Muscle layer of colon (tissue), 2 donors: ENCODE measurements around the gene COL4A4.

Experiments used
- H3K27ac ChIP-seq: one replicate; pipeline ENCODE4 v1.7.0; 2013; ENCODE audit warnings: low read depth, mild to moderate bottlenecking, low read length, moderate library complexity
- H3K27me3 ChIP-seq, 2 donors: one replicate each; pipeline ENCODE4 v1.7.0; 2013; ENCODE audit warnings: low read length in 2 of 2, mild to moderate bottlenecking in 2 of 2; ENCODE audit not compliant: insufficient read depth in 2 of 2, control insufficient read depth in 1 of 2
- H3K36me3 ChIP-seq: one replicate; pipeline ENCODE4 v1.7.0; 2013; ENCODE audit warnings: mild to moderate bottlenecking, low read length; ENCODE audit not compliant: insufficient read depth
- H3K4me1 ChIP-seq: one replicate; pipeline ENCODE4 v1.7.0; 2013; ENCODE audit warnings: mild to moderate bottlenecking, low read length; ENCODE audit not compliant: insufficient read depth
- H3K4me3 ChIP-seq, 2 donors: one replicate each; pipeline ENCODE4 v1.7.0; 2013; ENCODE audit warnings: low read length in 2 of 2, low read depth in 1 of 2, mild to moderate bottlenecking in 1 of 2, moderate library complexity in 1 of 2
- H3K9ac ChIP-seq: one replicate; pipeline ENCODE4 v1.7.0; 2013; ENCODE audit warnings: low read length
- H3K9me3 ChIP-seq: one replicate; pipeline ENCODE4 v1.7.0; 2013; ENCODE audit warnings: mild to moderate bottlenecking, low read length
- donor health status: abdominal sarcoma.
- donor health status: Adenocarcinoma of cecum.

Gene COL4A4

DNA sequence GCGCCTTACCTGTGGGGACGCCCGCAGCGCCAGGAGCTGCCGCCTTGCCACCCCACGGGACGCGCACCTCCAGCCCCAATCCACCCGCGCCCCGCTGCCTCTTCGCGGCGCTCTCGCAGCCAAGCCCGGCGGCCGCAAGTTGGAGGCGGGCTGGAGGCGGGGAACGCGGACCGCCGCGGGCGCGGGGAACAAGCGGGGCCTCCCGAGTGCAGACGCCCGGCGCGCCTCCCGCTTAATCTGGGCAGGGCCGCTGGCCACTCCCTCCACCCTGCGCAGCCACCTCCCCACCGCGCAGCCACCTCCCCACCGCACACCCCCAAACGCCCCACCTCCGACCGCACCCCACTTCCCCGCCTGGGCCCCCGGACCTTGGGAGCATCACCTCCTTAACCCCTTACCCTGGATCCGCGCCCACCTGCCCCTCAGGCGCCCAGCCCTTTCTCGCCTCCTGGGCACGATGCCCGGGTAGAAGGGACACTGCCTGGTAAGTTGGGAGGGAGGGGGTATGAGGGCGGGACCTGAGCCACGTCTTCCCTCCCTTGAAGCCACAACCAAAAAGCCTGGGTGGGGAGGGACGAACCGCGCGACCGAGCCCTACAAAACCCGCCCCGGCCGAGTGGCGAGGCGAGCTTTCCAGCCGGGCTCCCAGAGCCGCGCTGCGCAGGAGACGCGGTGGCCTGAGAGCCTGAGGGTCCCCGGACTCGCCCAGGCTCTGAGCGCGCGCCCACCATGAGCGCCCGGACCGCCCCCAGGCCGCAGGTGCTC lies at the start of gene COL4A4, which contains the start of gene COL4A3:
Gene COL4A4, minus strand, starts transcription at position 208 of the 765 bp plus-strand sequence. CDS start 16,722 bp downstream, outside the sequence.
Gene COL4A3, plus strand, starts transcription at position 627 of the 765 bp plus-strand sequence. Its CDS starts 103 bp downstream, at position 730.
- Histone ChIP-seq H3K4me1 (peaks cover 4% of the 10 kb centered on the region), H3K27ac (no peak within 1 kb of the TSS), H3K9ac (no peak within 1 kb of the TSS), H3K4me3 (peak within 1 kb of the TSS; percentile 10 to 32), H3K9me3 (no peaks in the 10 kb centered on the region), H3K27me3 (peaks cover 11 to 32% of the 10 kb centered on the region in 2 donors), H3K36me3 (no peaks in the 10 kb centered on the region)

- Histone ChIP-seq H3K9ac (no peak overlapping the region), H3K27ac (no peak overlapping the region), H3K4me1 (no peaks in the 10 kb centered on the region), H3K4me3 (no peak overlapping the region), H3K27me3 (no peaks in the 10 kb centered on the region), H3K9me3 (no peaks in the 10 kb centered on the region), H3K36me3 (no peaks in the 10 kb centered on the region)
Observed at GRCh38 chr2:227207573-227207972, 43.6 kb upstream of the COL4A4 start.

GRCh38 chr2:227206406-227206805 lies 42.4 kb upstream of the COL4A4 start:
- Histone ChIP-seq H3K9me3 (no peaks in the 10 kb centered on the region), H3K9ac (no peak overlapping the region), H3K27me3 (no peaks in the 10 kb centered on the region), H3K27ac (no peak overlapping the region), H3K4me1 (no peaks in the 10 kb centered on the region), H3K36me3 (no peaks in the 10 kb centered on the region), H3K4me3 (no peak overlapping the region)

DNA sequence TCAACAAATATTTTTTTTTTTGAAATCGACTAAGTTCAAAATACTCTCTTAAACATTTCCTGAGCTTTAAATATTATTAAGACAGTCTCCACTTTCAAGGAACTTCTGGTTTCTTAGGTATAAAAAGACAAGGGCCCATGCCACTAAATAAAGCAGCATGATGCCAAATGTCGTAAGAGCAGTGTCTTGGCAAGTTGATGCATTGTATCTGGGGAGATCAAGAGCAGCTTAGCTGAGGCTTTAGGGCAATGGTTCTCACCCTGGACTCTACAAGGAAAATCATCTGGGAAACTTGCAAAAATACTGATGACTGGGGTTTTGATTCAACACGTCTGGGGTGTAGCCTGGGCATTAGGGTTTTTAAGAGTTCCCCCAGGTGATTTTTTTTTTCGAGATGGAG lies 41.7 kb upstream of the COL4A4 start:
- no peak overlapping the region for H3K4me3 ChIP-seq
- H3K27me3 ChIP-seq = no peaks in the 10 kb centered on the region
- H3K9ac ChIP-seq = no peak overlapping the region
- H3K27ac ChIP-seq = no peak overlapping the region
- H3K9me3 ChIP-seq = no peaks in the 10 kb centered on the region
- H3K4me1 ChIP-seq = no peaks in the 10 kb centered on the region
- no peaks in the 10 kb centered on the region for H3K36me3 ChIP-seq

DNA sequence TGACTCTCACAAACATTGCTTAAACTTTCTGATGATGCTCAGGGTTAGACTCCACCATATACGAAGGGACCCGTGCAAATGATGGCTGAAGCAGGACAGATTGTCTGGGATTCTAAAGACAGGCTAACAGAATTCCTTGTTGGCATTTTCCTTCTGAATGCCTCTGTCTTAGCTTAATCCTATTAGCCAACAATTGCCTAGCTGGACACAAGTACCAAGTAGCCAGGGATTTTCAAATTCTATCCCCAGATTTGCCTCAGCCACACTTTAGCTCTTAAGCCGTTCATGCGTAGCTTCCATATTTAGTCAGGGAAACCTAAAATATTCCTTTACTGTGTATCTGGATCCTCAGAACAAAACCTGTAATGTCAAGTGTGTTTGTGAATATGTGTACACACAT lies 40.4 kb upstream of the COL4A4 start:
- Histone ChIP-seq H3K4me3 (no peak overlapping the region), H3K4me1 (no peaks in the 10 kb centered on the region), H3K27ac (no peak overlapping the region), H3K36me3 (no peaks in the 10 kb centered on the region), H3K27me3 (no peaks in the 10 kb centered on the region), H3K9me3 (no peaks in the 10 kb centered on the region), H3K9ac (no peak overlapping the region)

- no peak overlapping the region for H3K27ac ChIP-seq
- no peaks in the 10 kb centered on the region for H3K36me3 ChIP-seq
- no peaks in the 10 kb centered on the region for H3K4me1 ChIP-seq
- no peaks in the 10 kb centered on the region for H3K9me3 ChIP-seq
- H3K4me3 ChIP-seq = no peak overlapping the region
- no peaks in the 10 kb centered on the region for H3K27me3 ChIP-seq
- H3K9ac ChIP-seq = no peak overlapping the region
Observed at GRCh38 chr2:227201771-227202170, 37.8 kb upstream of the COL4A4 start.

GRCh38 chr2:227198866-227199265 lies 34.9 kb upstream of the COL4A4 start:
- Histone ChIP-seq H3K4me3 (no peak overlapping the region), H3K27ac (no peak overlapping the region), H3K9ac (no peak overlapping the region), H3K4me1 (no peaks in the 10 kb centered on the region), H3K9me3 (no peaks in the 10 kb centered on the region), H3K27me3 (no peaks in the 10 kb centered on the region), H3K36me3 (no peaks in the 10 kb centered on the region)

DNA sequence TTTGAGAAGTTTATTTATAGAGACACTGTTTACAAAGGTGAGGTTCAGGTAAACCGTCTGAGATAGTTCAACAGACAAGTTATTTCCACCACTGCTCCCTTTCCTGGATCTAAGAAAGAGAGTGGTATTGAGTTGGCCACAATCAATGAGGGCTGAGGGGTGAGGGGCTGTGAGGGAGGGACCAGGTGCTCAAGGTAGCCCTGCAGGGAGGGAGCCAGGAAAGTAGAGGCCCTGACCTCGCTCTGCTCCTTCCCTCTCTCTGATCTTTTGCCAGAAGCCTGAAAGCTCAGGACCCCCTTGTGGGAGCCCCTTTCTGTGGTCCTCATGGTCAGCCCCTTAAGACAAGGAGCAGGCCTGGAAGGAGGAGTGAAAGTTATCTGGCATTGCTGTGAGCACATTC lies 30.2 kb upstream of the COL4A4 start:
- Histone ChIP-seq H3K4me1 (no peaks in the 10 kb centered on the region), H3K9me3 (no peaks in the 10 kb centered on the region), H3K27ac (no peak overlapping the region), H3K4me3 (no peak overlapping the region), H3K27me3 (no peaks in the 10 kb centered on the region), H3K9ac (no peak overlapping the region), H3K36me3 (no peaks in the 10 kb centered on the region)

DNA sequence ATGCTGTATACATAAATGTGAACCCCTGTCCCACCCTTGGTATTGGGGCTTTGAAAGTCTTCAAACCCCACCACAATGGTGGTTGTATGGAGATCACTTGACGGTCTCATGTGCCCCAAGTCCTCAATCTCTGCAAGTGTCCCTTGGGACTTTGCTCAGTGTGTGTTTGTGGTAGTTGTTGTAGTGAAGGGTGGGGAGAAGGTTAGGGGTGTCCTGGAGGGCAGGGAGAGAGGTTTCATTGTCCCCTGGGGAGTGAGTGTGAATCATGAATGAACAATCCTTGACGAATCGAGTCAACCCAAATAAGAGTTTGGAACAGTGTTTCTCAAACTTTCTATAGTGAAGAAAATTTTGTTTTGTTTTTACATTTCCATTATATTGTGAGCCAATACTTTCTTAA lies 28.5 kb upstream of the COL4A4 start:
- H3K9ac ChIP-seq = no peak overlapping the region
- no peaks in the 10 kb centered on the region for H3K4me1 ChIP-seq
- no peak overlapping the region for H3K27ac ChIP-seq
- no peaks in the 10 kb centered on the region for H3K9me3 ChIP-seq
- no peak overlapping the region for H3K4me3 ChIP-seq
- no peaks in the 10 kb centered on the region for H3K27me3 ChIP-seq
- H3K36me3 ChIP-seq = no peaks in the 10 kb centered on the region

- Histone ChIP-seq H3K36me3 (no peaks in the 10 kb centered on the region), H3K27ac (no peak overlapping the region), H3K9ac (no peak overlapping the region), H3K4me3 (no peak overlapping the region), H3K27me3 (no peaks in the 10 kb centered on the region), H3K4me1 (no peaks in the 10 kb centered on the region), H3K9me3 (no peaks in the 10 kb centered on the region)
Observed at GRCh38 chr2:227191367-227191766, 27.4 kb upstream of the COL4A4 start.

GRCh38 chr2:227188292-227188691 lies 24.3 kb upstream of the COL4A4 start:
- Histone ChIP-seq H3K27me3 (no peaks in the 10 kb centered on the region), H3K27ac (no peak overlapping the region), H3K9me3 (no peaks in the 10 kb centered on the region), H3K9ac (no peak overlapping the region), H3K36me3 (no peaks in the 10 kb centered on the region), H3K4me3 (no peak overlapping the region), H3K4me1 (no peaks in the 10 kb centered on the region)

DNA sequence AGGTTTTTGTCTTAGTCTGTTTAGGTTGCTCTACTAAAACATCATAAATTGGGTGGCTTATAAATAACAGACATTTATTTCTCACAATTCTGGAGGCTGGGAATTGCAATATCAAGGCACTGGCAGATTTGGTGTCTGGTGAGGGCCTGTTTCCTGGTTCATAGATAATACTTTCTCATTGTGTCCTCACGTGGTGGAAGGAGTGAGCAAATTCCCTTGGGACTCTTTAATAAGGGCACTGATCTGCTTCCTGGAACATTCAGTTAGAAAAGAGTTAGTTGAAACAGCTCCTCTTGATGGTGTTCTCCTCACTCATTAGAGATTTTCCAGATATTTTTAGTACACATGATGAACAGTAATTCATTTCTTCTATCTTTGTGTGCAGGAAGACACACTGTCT lies 22.7 kb upstream of the COL4A4 start:
- Histone ChIP-seq H3K9ac (no peak overlapping the region), H3K4me1 (no peaks in the 10 kb centered on the region), H3K36me3 (no peaks in the 10 kb centered on the region), H3K4me3 (no peak overlapping the region), H3K9me3 (no peaks in the 10 kb centered on the region), H3K27ac (no peak overlapping the region), H3K27me3 (no peaks in the 10 kb centered on the region)
